ENCODE data around the gene ARL6IP5. TPM values are rescaled to one million over a fixed set of nuclear protein-coding genes. Genes with fewer than 3 reads are reported as not detected.
A peak's percentile ranks its signal among the peaks of the same experiment; 100 is the strongest.

ARL6IP5 gene
- total RNA-seq, 2 experiments from 2014 or later: 58.0 to 65.2 TPM

DNA sequence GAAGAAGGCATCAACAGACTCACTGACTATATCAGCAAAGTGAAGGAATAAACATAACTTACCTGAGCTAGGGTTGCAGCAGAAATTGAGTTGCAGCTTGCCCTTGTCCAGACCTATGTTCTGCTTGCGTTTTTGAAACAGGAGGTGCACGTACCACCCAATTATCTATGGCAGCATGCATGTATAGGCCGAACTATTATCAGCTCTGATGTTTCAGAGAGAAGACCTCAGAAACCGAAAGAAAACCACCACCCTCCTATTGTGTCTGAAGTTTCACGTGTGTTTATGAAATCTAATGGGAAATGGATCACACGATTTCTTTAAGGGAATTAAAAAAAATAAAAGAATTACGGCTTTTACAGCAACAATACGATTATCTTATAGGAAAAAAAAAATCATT is 19.8 kb downstream of the ARL6IP5 start:
- H3K9me3 ChIP-seq (ENCODE audit: control insufficient read depth in 1 of 2, insufficient read depth in 1 of 2, low read length in 2 of 2): no peaks in the 10 kb centered on the region
- POLR2A ChIA-PET: interaction anchor here (0.6 to 1.2 kb wide), 2 partner anchors 8 to 15 kb away, joined by 3 to 4 read pairs; no protein-coding TSS in a partner anchor
- H3K4me1 ChIP-seq (ENCODE audit: insufficient read depth, low read length): peaks cover 23% of the 10 kb centered on the region
- Mint-ChIP-seq H3K27ac (peak overlapping the region; percentile 55), H3K9me3 (no peaks in the 10 kb centered on the region), H3K27me3 (no peaks in the 10 kb centered on the region), H3K4me3 (no peak overlapping the region), H3K36me3 (ENCODE audit: low read depth) (peaks cover 71% of the 10 kb centered on the region), H3K4me1 (ENCODE audit: low read depth) (peaks cover 58% of the 10 kb centered on the region)
- H3K36me3 ChIP-seq (ENCODE audit: insufficient read depth, low read length): peaks cover 63% of the 10 kb centered on the region
- DNase-seq (no peak), ATAC-seq (ENCODE audit: poor library complexity) (no peak)
- no peak overlapping the region for H3K4me3 ChIP-seq (ENCODE audit: low read length)
- no peaks in the 10 kb centered on the region for H3K27me3 ChIP-seq (ENCODE audit: control insufficient read depth in 1 of 2, insufficient read depth in 2 of 2, low read length in 2 of 2)
- CTCF ChIA-PET: interaction anchor here (1.2 kb wide), 1 partner anchor 17 kb away, joined by 4 read pairs; no protein-coding TSS in a partner anchor
- TF ChIP-seq, protein P1, sequence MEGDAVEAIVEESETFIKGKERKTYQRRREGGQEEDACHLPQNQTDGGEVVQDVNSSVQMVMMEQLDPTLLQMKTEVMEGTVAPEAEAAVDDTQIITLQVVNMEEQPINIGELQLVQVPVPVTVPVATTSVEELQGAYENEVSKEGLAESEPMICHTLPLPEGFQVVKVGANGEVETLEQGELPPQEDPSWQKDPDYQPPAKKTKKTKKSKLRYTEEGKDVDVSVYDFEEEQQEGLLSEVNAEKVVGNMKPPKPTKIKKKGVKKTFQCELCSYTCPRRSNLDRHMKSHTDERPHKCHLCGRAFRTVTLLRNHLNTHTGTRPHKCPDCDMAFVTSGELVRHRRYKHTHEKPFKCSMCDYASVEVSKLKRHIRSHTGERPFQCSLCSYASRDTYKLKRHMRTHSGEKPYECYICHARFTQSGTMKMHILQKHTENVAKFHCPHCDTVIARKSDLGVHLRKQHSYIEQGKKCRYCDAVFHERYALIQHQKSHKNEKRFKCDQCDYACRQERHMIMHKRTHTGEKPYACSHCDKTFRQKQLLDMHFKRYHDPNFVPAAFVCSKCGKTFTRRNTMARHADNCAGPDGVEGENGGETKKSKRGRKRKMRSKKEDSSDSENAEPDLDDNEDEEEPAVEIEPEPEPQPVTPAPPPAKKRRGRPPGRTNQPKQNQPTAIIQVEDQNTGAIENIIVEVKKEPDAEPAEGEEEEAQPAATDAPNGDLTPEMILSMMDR (IDR thresholded peaks at IDR 0.05): no peak
- intact Hi-C loops (cut with DNase I, micrococcal nuclease): no loop called here
- no peak overlapping the region for H3K27ac ChIP-seq (ENCODE audit: low read depth in 1 of 2, low read length in 2 of 2)

DNA sequence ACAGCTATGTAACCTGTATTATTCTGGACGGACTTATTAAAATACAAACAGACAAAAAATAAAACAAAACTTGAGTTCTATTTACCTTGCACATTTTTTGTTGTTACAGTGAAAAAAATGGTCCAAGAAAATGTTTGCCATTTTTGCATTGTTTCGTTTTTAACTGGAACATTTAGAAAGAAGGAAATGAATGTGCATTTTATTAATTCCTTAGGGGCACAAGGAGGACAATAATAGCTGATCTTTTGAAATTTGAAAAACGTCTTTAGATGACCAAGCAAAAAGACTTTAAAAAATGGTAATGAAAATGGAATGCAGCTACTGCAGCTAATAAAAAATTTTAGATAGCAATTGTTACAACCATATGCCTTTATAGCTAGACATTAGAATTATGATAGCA is 20.6 kb downstream of the ARL6IP5 start:
- no peak for DNase-seq
- TF ChIP-seq, protein P1 (IDR thresholded peaks at IDR 0.05): no peak
- H3K27ac ChIP-seq (ENCODE audit: low read depth in 1 of 2, low read length in 2 of 2): no peak overlapping the region
- Mint-ChIP-seq H3K27ac (peak overlapping the region; percentile 52), H3K36me3 (ENCODE audit: low read depth) (peaks cover 64% of the 10 kb centered on the region), H3K9me3 (no peaks in the 10 kb centered on the region), H3K4me3 (no peak overlapping the region), H3K4me1 (ENCODE audit: low read depth) (peaks cover 52% of the 10 kb centered on the region), H3K27me3 (no peaks in the 10 kb centered on the region)
- no peak overlapping the region for H3K4me3 ChIP-seq (ENCODE audit: low read length)
- H3K9me3 ChIP-seq (ENCODE audit: control insufficient read depth in 1 of 2, insufficient read depth in 1 of 2, low read length in 2 of 2): no peaks in the 10 kb centered on the region
- ChIA-PET CTCF (interaction anchor here (2.2 kb wide), 1 partner anchor 15 kb away, joined by 12 read pairs; no protein-coding TSS in a partner anchor), POLR2A (interaction anchor here (1.1 to 1.4 kb wide), 3 partner anchors 10 to 53 kb away, joined by 3 to 9 read pairs (median 4); no protein-coding TSS in a partner anchor)
- ATAC-seq (ENCODE audit: poor library complexity): no peak
- peaks cover 23% of the 10 kb centered on the region for H3K4me1 ChIP-seq (ENCODE audit: insufficient read depth, low read length)
- no peaks in the 10 kb centered on the region for H3K27me3 ChIP-seq (ENCODE audit: control insufficient read depth in 1 of 2, insufficient read depth in 2 of 2, low read length in 2 of 2)
- peaks cover 56% of the 10 kb centered on the region for H3K36me3 ChIP-seq (ENCODE audit: insufficient read depth, low read length)
- intact Hi-C loops (cut with DNase I, micrococcal nuclease): no loop called here

DNA sequence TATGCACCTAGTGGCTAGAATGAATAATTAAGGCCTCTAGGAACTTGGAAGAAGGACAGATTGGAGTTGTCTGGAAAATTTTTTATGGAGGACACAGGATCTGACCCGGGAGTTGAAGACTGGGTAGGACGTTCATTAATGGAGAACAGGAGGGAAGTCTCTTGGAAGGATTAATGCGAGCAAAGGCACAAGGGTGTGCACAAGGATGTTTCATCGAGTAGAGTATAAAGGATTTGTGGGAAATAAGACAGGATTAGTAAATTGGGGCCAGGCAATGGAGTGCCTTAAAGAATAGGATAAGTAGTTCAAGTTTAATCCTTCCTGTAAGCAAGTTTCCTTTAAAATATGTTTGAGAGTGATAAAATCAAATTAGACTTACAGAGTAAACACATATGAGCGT is 23.1 kb downstream of the ARL6IP5 start:
- Histone ChIP-seq H3K4me3 (ENCODE audit: low read length) (no peak overlapping the region), H3K9me3 (ENCODE audit: control insufficient read depth in 1 of 2, insufficient read depth in 1 of 2, low read length in 2 of 2) (no peaks in the 10 kb centered on the region), H3K27ac (ENCODE audit: low read depth in 1 of 2, low read length in 2 of 2) (no peak overlapping the region), H3K4me1 (ENCODE audit: insufficient read depth, low read length) (peaks cover 11% of the 10 kb centered on the region), H3K36me3 (ENCODE audit: insufficient read depth, low read length) (peaks cover 35% of the 10 kb centered on the region), H3K27me3 (ENCODE audit: control insufficient read depth in 1 of 2, insufficient read depth in 2 of 2, low read length in 2 of 2) (no peaks in the 10 kb centered on the region)
- CTCF ChIA-PET: no interaction called here
- no peaks in the 10 kb centered on the region for H3K9me3 Mint-ChIP-seq
- H3K4me1 Mint-ChIP-seq (ENCODE audit: low read depth): peaks cover 35% of the 10 kb centered on the region
- no peaks in the 10 kb centered on the region for H3K27me3 Mint-ChIP-seq
- no peak overlapping the region for H3K4me3 Mint-ChIP-seq
- intact Hi-C loops (cut with DNase I, micrococcal nuclease): no loop called here
- TF ChIP-seq, protein P1 (IDR thresholded peaks at IDR 0.05): no peak
- H3K27ac Mint-ChIP-seq: peak overlapping the region; percentile 11
- DNase-seq (no peak), ATAC-seq (ENCODE audit: poor library complexity) (no peak)
- peaks cover 42% of the 10 kb centered on the region for H3K36me3 Mint-ChIP-seq (ENCODE audit: low read depth)
- POLR2A ChIA-PET: interaction anchor here (3.4 kb wide), 1 partner anchor 23 kb away, joined by 14 read pairs; the partner anchor contains the start of gene ARL6IP5
